ENCODE data around the gene CCDC177. TPM values are rescaled to one million over a fixed set of nuclear protein-coding genes. Genes with fewer than 3 reads are reported as not detected.

CCDC177 gene
- total RNA-seq, 2 donors from 2014 or later = not detected

- Histone ChIP-seq H3K36me3 (replicated peaks in 1 of 2; ENCODE audit: insufficient read depth in 1 of 2, low read depth in 2 of 2) (no peaks in the 10 kb centered on the region), H3K9me3 (no peaks in the 10 kb centered on the region), H3K27me3 (no peaks in the 10 kb centered on the region), H3K4me3 (peak overlapping the region; percentile 3 to 51), H3K4me1 (peaks cover 59% of the 10 kb centered on the region), H3K27ac (peak overlapping the region; percentile 73 to 99 (median 92))
- 1% methylated on average over 25 to 29 of the region's 47 CpGs for WGBS, 2 donors
- TF ChIP-seq CTCF (IDR thresholded peaks at IDR 0.05) = no peak
- TF ChIP-seq POLR2A (IDR thresholded peaks at IDR 0.05) = peak in 1 of 3 donors; percentile 11
- peak; percentile 31 for ATAC-seq
- peak; percentile 34 to 44 (median 39) for DNase-seq
- intact Hi-C loops (cut with DNase I) = loop anchor here (10.0 kb wide), 1 partner anchor 53 kb away; no protein-coding TSS in a partner anchor
Measured at GRCh38 chr14:69612014-69612782, 37.5 kb upstream of the CCDC177 start.

GRCh38 chr14:69611172-69612013, 36.7 kb upstream of the CCDC177 start, which contains the start of gene SUSD6:
SUSD6 (plus strand) TSS chr14:69611596; CDS start chr14:69658593, 46,997 bp downstream.
- TF ChIP-seq POLR2A (IDR thresholded peaks at IDR 0.05) = peak; percentile 55 to 76 (median 63)
- TF ChIP-seq CTCF (IDR thresholded peaks at IDR 0.05) = peak in 1 of 7 experiments; percentile 22
- intact Hi-C loops (cut with DNase I) = loop anchor here (10.0 kb wide), 1 partner anchor 53 kb away; no protein-coding TSS in a partner anchor
- peak within 1 kb of the TSS; percentile 7 to 51 for H3K4me3 ChIP-seq
- WGBS, 2 donors = 0 to 1% methylated on average over 9 to 57 of the region's 105 CpGs
- ATAC-seq (peak; percentile 93), DNase-seq (peak; percentile 90 to 94 (median 92))
- H3K9me3 ChIP-seq = no peaks in the 10 kb centered on the region
- peaks cover 56% of the 10 kb centered on the region for H3K4me1 ChIP-seq
- H3K27me3 ChIP-seq = no peaks in the 10 kb centered on the region
- H3K27ac ChIP-seq = peak within 1 kb of the TSS; percentile 73 to 99 (median 92)
- no peaks in the 10 kb centered on the region for H3K36me3 ChIP-seq (replicated peaks in 1 of 2; ENCODE audit: insufficient read depth in 1 of 2, low read depth in 2 of 2)

GRCh38 chr14:69610874-69611171, 36.2 kb upstream of the CCDC177 start:
- intact Hi-C loops (cut with DNase I) = loop anchor here (10.0 kb wide), 1 partner anchor 54 kb away; no protein-coding TSS in a partner anchor
- no peaks in the 10 kb centered on the region for H3K27me3 ChIP-seq
- H3K27ac ChIP-seq = peak overlapping the region; percentile 68 to 99 (median 92)
- TF ChIP-seq CTCF (IDR thresholded peaks at IDR 0.05) (no peak), POLR2A (IDR thresholded peaks at IDR 0.05) (no peak)
- WGBS, 2 donors = 4 to 7% methylated on average over 8 of the region's 8 CpGs
- H3K4me1 ChIP-seq = peaks cover 55% of the 10 kb centered on the region
- no peak for DNase-seq
- H3K9me3 ChIP-seq = no peaks in the 10 kb centered on the region
- no peak overlapping the region for H3K4me3 ChIP-seq
- no peaks in the 10 kb centered on the region for H3K36me3 ChIP-seq (replicated peaks in 1 of 2; ENCODE audit: insufficient read depth in 1 of 2, low read depth in 2 of 2)
- no peak for ATAC-seq

GRCh38 chr14:69610020-69610873, 35.6 kb upstream of the CCDC177 start:
- intact Hi-C loops (cut with DNase I) = loop anchor here (10.0 kb wide), 1 partner anchor 55 kb away; no protein-coding TSS in a partner anchor
- Histone ChIP-seq H3K9me3 (no peaks in the 10 kb centered on the region), H3K4me3 (no peak overlapping the region), H3K27me3 (no peaks in the 10 kb centered on the region), H3K27ac (peak overlapping the region; percentile 68 to 99 (median 92)), H3K36me3 (replicated peaks in 1 of 2; ENCODE audit: insufficient read depth in 1 of 2, low read depth in 2 of 2) (no peaks in the 10 kb centered on the region), H3K4me1 (peaks cover 49% of the 10 kb centered on the region)
- no peak for ATAC-seq
- no peak for TF ChIP-seq CTCF (IDR thresholded peaks at IDR 0.05)
- no peak for TF ChIP-seq POLR2A (IDR thresholded peaks at IDR 0.05)
- DNase-seq = no peak
- WGBS, 2 donors = 36 to 55% methylated on average over 8 of the region's 8 CpGs

Measured in body of pancreas (tissue), 4 donors.